DOHH2 (cell line): ENCODE results near the gene COL25A1.

Experiments
- H3F3A ChIP-seq: fragments of 200-600 bp; sonication (generic), shearing (Covaris generic); 2 replicates; pipeline ENCODE4 v1.6.0; 2016; ENCODE audit warnings: antibody characterized with exemption, mild to moderate bottlenecking; ENCODE audit not compliant: control insufficient read depth, insufficient read depth
- H3K27ac ChIP-seq: fragments of 200-600 bp; sonication (generic); 2 replicates; pipeline ENCODE4 v1.5.1; 2014; ENCODE audit warnings: low read depth, mild to moderate bottlenecking, low read length, moderate library complexity
- H3K27me3 ChIP-seq: fragments of 200-600 bp; sonication (generic); 2 replicates; pipeline ENCODE4 v1.6.1; 2014; ENCODE audit warnings: mild to moderate bottlenecking, low read length, mixed read lengths; ENCODE audit not compliant: control insufficient read depth
- H3K36me3 ChIP-seq: fragments of 200-600 bp; sonication (generic); 2 replicates; pipeline ENCODE4 v1.6.1; 2014; ENCODE audit warnings: mild to moderate bottlenecking, low read length, moderate library complexity, mixed read lengths; ENCODE audit not compliant: control insufficient read depth
- H3K4me1 ChIP-seq: fragments of 200-600 bp; sonication (generic); 2 replicates; pipeline ENCODE4 v1.6.1; 2014; ENCODE audit warnings: mild to moderate bottlenecking, low read length, mixed read lengths; ENCODE audit not compliant: control insufficient read depth
- H3K4me2 ChIP-seq: fragments of 200-600 bp; sonication (generic); 2 replicates; pipeline ENCODE4 v1.6.0; 2014; ENCODE audit warnings: mild to moderate bottlenecking, low read length, moderate library complexity
- H3K4me3 ChIP-seq: fragments of 200-600 bp; sonication (generic); 2 replicates; pipeline ENCODE4 v1.5.1; 2014; ENCODE audit warnings: mild to moderate bottlenecking, low read length, mixed read lengths
- H3K79me2 ChIP-seq: fragments of 200-600 bp; sonication (generic); 2 replicates; pipeline ENCODE4 v1.6.1; 2014; ENCODE audit warnings: mild to moderate bottlenecking, low read length, mixed read lengths; ENCODE audit not compliant: control insufficient read depth
- H3K9me2 ChIP-seq: fragments of 200-600 bp; sonication (generic); replicated peaks from 2 replicates; pipeline ENCODE4 v1.6.1; 2014; ENCODE audit warnings: mild to moderate bottlenecking, low read length, mixed read lengths; ENCODE audit not compliant: control insufficient read depth
- H3K9me3 ChIP-seq: fragments of 200-600 bp; sonication (generic); 2 replicates; pipeline ENCODE4 v1.6.1; 2014; ENCODE audit warnings: antibody characterized with exemption, low read length, mixed read lengths; ENCODE audit not compliant: control insufficient read depth, insufficient read depth
- H4K20me1 ChIP-seq: fragments of 200-600 bp; sonication (generic); 2 replicates; pipeline ENCODE4 v1.6.0; 2014; ENCODE audit warnings: low read depth, mild to moderate bottlenecking, antibody characterized with exemption, low read length, moderate library complexity; ENCODE audit not compliant: control insufficient read depth, insufficient read depth
- EZH2phosphoT487 ChIP-seq: fragments of 200-600 bp; sonication (generic); IDR thresholded peaks from 2 replicates; pipeline ENCODE4 v1.6.1; 2017; ENCODE audit warnings: borderline replicate concordance, mild to moderate bottlenecking, antibody characterized with exemption, low read length, moderate library complexity, mixed read lengths
- TF ChIP-seq, protein P1 (sequence below): fragments of 200-600 bp; sonication (generic); IDR thresholded peaks from one replicate; pipeline ENCODE4 v1.5.1; 2014; ENCODE audit warnings: antibody characterized with exemption, mild to moderate bottlenecking, low read depth, low read length; ENCODE audit not compliant: poor library complexity, severe bottlenecking

The COL25A1 gene

DNA sequence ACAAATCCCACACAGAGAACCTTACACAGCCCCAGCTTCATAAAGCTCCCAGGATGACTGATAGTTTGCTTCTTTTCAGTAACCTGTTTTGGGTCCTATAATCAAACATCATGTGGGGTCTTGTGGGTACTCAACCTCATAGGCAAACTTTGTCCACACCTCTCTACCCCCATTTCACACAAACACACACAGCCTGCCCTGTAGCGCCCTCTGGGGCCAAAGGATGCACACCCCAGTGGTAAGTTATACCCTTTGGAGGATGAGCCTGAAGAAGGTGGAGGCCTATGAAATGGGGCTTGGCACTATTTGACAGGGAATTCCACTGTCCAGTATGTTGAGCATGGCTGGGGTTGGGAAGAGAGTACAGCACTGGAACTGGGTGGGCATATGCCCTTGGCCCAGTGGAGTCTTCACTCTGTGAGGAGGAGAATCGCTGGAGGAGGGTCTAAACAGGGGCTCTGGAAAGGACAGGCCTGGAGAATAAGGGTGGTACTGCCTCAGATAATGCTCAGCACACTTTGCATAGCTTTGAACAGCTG, 30.5 kb upstream of the COL25A1 start:
- TF ChIP-seq EZH2phosphoT487 = no peak
- TF ChIP-seq, protein P1, sequence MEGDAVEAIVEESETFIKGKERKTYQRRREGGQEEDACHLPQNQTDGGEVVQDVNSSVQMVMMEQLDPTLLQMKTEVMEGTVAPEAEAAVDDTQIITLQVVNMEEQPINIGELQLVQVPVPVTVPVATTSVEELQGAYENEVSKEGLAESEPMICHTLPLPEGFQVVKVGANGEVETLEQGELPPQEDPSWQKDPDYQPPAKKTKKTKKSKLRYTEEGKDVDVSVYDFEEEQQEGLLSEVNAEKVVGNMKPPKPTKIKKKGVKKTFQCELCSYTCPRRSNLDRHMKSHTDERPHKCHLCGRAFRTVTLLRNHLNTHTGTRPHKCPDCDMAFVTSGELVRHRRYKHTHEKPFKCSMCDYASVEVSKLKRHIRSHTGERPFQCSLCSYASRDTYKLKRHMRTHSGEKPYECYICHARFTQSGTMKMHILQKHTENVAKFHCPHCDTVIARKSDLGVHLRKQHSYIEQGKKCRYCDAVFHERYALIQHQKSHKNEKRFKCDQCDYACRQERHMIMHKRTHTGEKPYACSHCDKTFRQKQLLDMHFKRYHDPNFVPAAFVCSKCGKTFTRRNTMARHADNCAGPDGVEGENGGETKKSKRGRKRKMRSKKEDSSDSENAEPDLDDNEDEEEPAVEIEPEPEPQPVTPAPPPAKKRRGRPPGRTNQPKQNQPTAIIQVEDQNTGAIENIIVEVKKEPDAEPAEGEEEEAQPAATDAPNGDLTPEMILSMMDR = peak; percentile 68
- Histone ChIP-seq H3F3A (no peaks in the 10 kb centered on the region), H3K4me3 (no peak overlapping the region), H3K9me3 (no peaks in the 10 kb centered on the region), H3K79me2 (no peaks in the 10 kb centered on the region), H3K27me3 (no peaks in the 10 kb centered on the region), H3K4me2 (no peak overlapping the region), H3K9me2 (no peaks in the 10 kb centered on the region), H3K27ac (no peak overlapping the region), H4K20me1 (no peaks in the 10 kb centered on the region), H3K4me1 (no peaks in the 10 kb centered on the region), H3K36me3 (no peaks in the 10 kb centered on the region)

DNA sequence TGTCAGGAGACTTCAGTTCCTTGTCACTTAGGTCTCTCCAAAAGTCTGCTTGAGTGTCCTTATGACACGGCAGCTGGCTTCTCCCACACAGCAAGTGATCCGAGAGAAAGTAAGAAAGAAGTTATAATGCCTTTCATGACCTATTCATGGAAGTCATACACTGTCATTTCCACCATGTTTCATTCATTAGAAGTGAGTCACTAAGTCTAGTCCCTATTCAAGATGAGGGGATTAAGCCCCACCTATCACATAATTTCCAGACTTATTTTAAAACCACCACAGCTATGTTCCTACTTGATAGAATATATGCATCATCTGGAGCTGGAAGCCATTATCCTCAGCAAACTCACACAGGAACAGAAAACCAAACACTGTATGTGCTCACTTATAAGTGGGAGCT, 25.2 kb upstream of the COL25A1 start:
- no peaks in the 10 kb centered on the region for H3K9me2 ChIP-seq

DNA sequence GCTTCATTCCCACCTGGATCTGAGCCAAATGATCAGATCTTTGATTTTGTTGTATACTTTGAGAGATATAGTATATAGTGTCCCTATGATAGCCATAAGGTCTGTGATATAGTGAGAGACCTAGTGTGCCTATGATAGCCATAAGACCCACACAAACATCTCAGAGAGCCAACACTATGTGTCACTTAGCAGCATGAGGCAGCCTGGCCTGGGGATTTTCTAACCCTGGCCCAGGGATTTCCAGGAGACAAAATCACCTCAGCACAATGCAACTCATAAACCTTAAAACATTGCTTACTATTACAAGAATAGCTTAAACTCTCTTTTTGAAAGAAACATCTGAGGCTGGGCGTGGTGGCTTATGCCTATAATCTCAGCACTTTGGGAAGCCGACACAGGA, 23.2 kb upstream of the COL25A1 start:
- no peaks in the 10 kb centered on the region for H4K20me1 ChIP-seq
- H3F3A ChIP-seq = no peaks in the 10 kb centered on the region
- H3K9me2 ChIP-seq = no peaks in the 10 kb centered on the region
- no peak overlapping the region for H3K27ac ChIP-seq
- H3K4me3 ChIP-seq = no peak overlapping the region
- H3K27me3 ChIP-seq = no peaks in the 10 kb centered on the region
- H3K4me1 ChIP-seq = peaks cover 8% of the 10 kb centered on the region
- no peak for TF ChIP-seq EZH2phosphoT487
- TF ChIP-seq, protein P1 = no peak
- no peaks in the 10 kb centered on the region for H3K79me2 ChIP-seq
- no peak overlapping the region for H3K4me2 ChIP-seq
- no peaks in the 10 kb centered on the region for H3K36me3 ChIP-seq
- H3K9me3 ChIP-seq = peaks cover 17% of the 10 kb centered on the region

More for the DNA sequence above, 25.2 kb upstream of the COL25A1 start:
- no peaks in the 10 kb centered on the region for H3K79me2 ChIP-seq
- peaks cover 10% of the 10 kb centered on the region for H3K9me3 ChIP-seq
- H3F3A ChIP-seq = no peaks in the 10 kb centered on the region
- no peaks in the 10 kb centered on the region for H4K20me1 ChIP-seq
- H3K4me1 ChIP-seq = no peaks in the 10 kb centered on the region
- H3K4me2 ChIP-seq = no peak overlapping the region
- H3K4me3 ChIP-seq = no peak overlapping the region
- H3K27ac ChIP-seq = no peak overlapping the region
- H3K36me3 ChIP-seq = no peaks in the 10 kb centered on the region
- no peak for TF ChIP-seq EZH2phosphoT487
- TF ChIP-seq, protein P1 = no peak
- H3K27me3 ChIP-seq = no peaks in the 10 kb centered on the region

DNA sequence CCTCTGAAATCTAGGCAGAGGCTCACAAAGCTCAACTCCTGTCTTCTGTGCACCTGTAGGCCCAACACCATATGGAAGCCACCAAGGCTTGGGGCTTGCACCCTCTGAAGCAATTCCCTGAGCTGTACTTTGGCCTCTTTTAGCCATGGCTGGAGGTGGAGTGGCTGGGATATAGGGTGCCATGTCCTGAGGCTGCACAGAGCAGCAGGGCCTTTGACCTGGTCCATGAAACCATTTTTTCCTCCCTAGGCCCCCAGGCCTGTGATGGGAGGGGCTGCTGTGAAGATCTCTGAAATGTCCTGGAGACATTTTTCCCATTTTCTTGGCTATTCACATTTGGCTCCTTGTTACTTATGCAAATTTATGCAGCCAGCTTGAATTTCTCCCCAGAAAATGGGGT, 20.9 kb upstream of the COL25A1 start:
- TF ChIP-seq EZH2phosphoT487 = no peak
- TF ChIP-seq, protein P1 = no peak
- Histone ChIP-seq H3K4me2 (no peak overlapping the region), H3K36me3 (no peaks in the 10 kb centered on the region), H3K9me2 (no peaks in the 10 kb centered on the region), H3K79me2 (no peaks in the 10 kb centered on the region), H3K27ac (no peak overlapping the region), H3F3A (no peaks in the 10 kb centered on the region), H4K20me1 (no peaks in the 10 kb centered on the region), H3K27me3 (no peaks in the 10 kb centered on the region), H3K4me1 (peaks cover 26% of the 10 kb centered on the region), H3K9me3 (peaks cover 25% of the 10 kb centered on the region), H3K4me3 (no peak overlapping the region)
